Rectal smooth muscle tissue (tissue), 1 donor: ENCODE measurements around the gene ANXA4.
A peak's percentile ranks its signal among the peaks of the same experiment; 100 is the strongest.
"Not testable (repeated sequence)": the region's sequence is repeated elsewhere in the genome, so short reads cannot be mapped to it uniquely, and the experiment has no call there.

ENCODE experiments used
- H3K27ac ChIP-seq: one replicate; pipeline ENCODE4 v1.7.0; 2013; ENCODE audit warnings: low read depth, low read length, inconsistent platforms
- H3K27me3 ChIP-seq: one replicate; pipeline ENCODE4 v1.7.0; 2013; ENCODE audit warnings: low read length; ENCODE audit not compliant: control insufficient read depth, insufficient read depth
- H3K36me3 ChIP-seq: one replicate; pipeline ENCODE4 v1.7.0; 2013; ENCODE audit warnings: low read length; ENCODE audit not compliant: control insufficient read depth, insufficient read depth
- H3K4me1 ChIP-seq: one replicate; pipeline ENCODE4 v1.7.0; 2013; ENCODE audit warnings: low read length; ENCODE audit not compliant: control insufficient read depth, insufficient read depth
- H3K4me3 ChIP-seq: one replicate; pipeline ENCODE4 v1.7.0; 2013; ENCODE audit warnings: low read length
- H3K9ac ChIP-seq: one replicate; pipeline ENCODE4 v1.7.0; 2013; ENCODE audit warnings: low read length

ANXA4 gene

DNA sequence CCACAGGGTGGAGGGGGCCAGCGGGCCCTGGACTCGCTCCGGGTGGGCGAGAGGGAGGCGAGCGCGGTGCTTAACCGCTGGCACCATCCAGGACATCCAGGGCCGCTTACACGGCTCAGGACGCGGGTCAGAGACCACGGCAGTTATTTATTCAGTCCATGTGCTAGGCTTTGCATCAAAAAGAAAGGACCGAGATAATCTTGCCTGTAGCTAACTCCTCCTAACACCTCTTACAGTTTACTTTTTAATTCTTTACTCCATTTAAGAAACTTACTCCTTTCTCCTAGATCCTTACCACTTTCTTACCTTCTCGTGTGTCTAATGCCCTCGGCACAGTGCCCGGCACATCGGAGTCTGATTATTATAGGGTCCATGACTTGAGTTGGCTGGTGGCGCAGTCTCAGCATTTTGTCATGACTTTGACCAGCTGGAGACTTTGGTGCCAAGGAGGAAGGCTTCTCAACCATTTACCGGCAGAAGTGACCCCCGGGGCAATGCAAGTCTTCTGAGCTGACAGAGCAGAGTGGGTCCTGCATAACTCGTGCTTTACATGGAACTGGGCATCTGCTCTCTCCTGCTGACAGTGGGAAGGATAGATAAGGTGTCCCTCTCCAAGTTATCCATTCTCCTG, 503 bp downstream of the ANXA4 start:
- H3K4me1 ChIP-seq: peaks cover 3% of the 10 kb centered on the region
- H3K27ac ChIP-seq: peak overlapping the region; percentile 92
- peak overlapping the region; percentile 45 for H3K9ac ChIP-seq
- no peaks in the 10 kb centered on the region for H3K27me3 ChIP-seq
- H3K4me3 ChIP-seq: peak overlapping the region; percentile 92
- H3K36me3 ChIP-seq: no peaks in the 10 kb centered on the region

DNA sequence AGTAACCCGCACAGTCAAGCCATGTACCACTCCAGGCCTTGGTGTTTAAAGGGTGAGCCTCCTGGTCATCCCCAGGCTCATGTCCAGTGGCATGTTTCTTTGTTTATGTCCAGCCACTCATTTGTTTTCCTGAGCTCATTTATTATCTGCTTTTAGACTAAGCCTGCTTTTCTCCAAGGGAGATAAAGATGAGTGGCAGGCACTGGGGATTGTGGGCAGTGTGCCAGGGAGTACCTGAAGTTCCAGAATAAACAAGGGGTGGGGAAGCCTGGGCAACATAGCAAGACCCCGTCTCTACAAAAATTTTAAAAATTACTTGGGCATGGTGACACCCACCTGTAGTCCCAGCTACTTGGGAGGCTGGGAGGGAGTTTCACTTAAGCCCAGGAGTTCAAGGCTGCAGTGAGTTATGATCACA, 1.9 kb downstream of the ANXA4 start:
- Histone ChIP-seq H3K9ac (no peak overlapping the region), H3K4me1 (peaks cover 3% of the 10 kb centered on the region), H3K36me3 (no peaks in the 10 kb centered on the region), H3K27me3 (no peaks in the 10 kb centered on the region), H3K4me3 (no peak overlapping the region), H3K27ac (no peak overlapping the region)

DNA sequence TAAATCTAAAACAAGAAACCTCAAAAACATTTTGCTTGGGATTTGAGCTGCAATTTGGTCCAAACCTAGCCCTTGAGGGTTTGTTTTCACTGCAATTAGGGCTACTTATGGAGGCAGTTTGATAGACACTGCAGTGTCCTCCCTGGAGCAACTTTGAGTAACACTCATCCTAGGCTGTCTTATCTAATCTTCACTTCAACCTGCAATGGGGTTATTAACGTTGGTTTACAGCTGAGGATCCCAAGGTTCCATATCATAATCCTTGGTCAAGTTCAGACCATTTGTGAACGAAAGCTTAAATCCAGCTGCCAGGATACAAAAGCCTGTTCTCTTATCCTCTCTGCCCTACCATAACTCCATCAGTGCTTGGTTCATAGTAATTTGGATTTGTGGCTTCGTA, 2.5 kb downstream of the ANXA4 start:
- Histone ChIP-seq H3K27me3 (no peaks in the 10 kb centered on the region), H3K4me1 (peaks cover 3% of the 10 kb centered on the region), H3K36me3 (no peaks in the 10 kb centered on the region), H3K27ac (no peak overlapping the region), H3K9ac (no peak overlapping the region), H3K4me3 (no peak overlapping the region)

- Histone ChIP-seq H3K4me3 (no peak overlapping the region), H3K36me3 (no peaks in the 10 kb centered on the region), H3K27ac (no peak overlapping the region), H3K4me1 (peaks cover 3% of the 10 kb centered on the region), H3K9ac (no peak overlapping the region), H3K27me3 (no peaks in the 10 kb centered on the region)
Measured at GRCh38 chr2:69745035-69745434, 3.1 kb downstream of the ANXA4 start.

DNA sequence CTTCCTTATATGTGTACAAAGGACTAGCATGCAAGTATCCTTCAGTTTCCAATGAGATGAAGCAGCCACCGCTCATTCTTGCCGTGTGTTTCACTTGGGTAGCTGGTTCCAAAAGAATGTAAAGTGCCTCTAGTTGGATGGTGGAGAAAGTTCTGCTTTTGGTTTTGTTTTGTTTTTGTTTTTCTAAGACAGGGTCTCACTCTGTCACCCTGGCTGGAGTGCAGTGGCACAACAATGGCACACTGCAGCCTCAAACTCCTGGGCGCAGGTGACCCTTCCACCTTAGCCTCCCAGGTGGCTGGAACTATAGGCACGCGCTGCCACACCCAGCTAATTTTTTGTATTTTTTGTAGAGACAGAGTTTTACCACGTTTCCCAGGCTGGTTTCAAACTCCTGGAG, 8.3 kb downstream of the ANXA4 start:
- Histone ChIP-seq H3K36me3 (no peaks in the 10 kb centered on the region), H3K27me3 (no peaks in the 10 kb centered on the region), H3K4me1 (no peaks in the 10 kb centered on the region), H3K27ac (no peak overlapping the region), H3K9ac (no peak overlapping the region), H3K4me3 (no peak overlapping the region)

DNA sequence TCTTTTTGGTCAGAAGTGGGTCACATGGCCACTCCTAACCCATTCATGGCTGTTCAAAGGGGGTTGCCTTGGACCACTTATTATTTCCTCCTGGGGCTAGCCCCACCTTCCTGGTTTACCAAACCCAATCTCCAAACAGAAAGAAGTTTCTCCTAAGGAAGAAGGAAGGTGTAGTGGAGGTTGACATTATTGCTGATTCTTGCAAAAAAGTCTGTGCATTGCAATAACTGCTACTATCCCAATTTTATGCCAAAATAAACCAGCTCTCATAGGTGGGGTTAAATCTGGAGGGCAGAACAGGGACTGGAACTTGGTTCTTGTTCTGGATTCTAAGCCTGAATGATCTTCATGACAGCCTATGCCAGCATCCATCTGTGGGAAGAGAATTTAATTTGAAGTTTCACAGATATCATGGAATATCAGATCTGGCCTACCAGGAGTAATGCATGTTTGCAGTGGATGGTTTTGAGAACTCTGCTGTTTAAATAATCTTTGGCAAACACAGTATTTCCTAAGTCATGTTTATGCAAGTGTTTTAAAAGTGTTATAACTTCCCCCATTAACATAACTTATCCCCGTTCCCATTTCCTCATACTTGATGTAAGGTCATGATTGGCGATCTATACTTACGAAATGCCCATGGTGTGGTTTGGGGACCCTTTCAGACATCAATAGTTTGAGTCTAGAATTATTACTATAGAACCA, 11.9 kb downstream of the ANXA4 start:
- H3K27me3 ChIP-seq: no peaks in the 10 kb centered on the region
- no peaks in the 10 kb centered on the region for H3K36me3 ChIP-seq
- no peak overlapping the region for H3K27ac ChIP-seq
- H3K4me3 ChIP-seq: no peak overlapping the region
- no peak overlapping the region for H3K9ac ChIP-seq
- H3K4me1 ChIP-seq: no peaks in the 10 kb centered on the region

DNA sequence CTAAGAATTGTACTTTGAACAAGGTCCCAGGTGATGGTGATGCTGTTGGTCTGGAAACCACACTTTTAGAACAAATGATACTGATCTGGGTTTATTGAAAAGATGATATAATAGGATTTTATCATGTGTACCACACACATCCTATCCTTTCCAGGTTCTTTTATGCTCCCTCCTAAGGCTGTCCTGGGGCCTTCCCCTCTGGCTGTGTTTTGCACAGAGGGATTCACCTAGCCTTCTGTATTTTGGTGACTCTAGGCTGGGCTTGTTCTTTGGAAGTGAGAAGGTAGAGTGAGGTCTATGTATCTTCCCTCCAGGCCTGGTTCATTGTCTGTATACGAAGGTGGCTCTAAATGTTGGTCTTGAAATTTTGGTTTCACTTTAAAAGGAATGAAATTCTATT, 12.7 kb downstream of the ANXA4 start:
- Histone ChIP-seq H3K9ac (no peak overlapping the region), H3K36me3 (no peaks in the 10 kb centered on the region), H3K27ac (peak overlapping the region; percentile 75), H3K4me3 (no peak overlapping the region), H3K27me3 (no peaks in the 10 kb centered on the region), H3K4me1 (no peaks in the 10 kb centered on the region)

DNA sequence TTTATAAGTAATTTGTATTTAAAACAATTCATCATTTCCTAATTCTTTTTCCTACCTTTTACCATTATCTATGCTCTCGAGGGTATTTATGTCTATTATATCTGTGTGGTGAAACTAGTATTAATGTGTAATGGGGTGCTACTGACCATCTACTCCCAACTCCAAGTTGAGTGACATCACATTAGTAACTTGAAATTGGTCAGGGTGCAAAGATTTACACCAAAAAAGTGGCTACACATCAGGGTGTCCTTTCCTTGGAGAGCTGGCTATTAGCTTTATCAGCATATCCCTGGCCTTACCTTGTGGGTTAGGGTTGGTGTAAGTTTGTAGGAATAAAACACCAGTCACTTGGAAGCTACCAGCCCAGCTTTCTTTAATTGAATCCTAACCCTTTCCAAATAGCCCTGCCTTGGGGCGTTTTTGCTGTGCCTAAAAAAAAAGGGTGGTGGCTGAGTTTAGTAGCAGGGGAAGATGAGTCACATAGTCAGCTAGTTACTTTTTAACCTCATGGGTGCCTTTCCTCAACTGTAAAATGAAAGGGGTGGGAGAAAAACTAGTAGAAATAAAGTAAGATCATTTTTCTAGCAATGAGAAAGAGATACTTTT, 14.0 kb downstream of the ANXA4 start:
- Histone ChIP-seq H3K36me3 (no peaks in the 10 kb centered on the region), H3K27me3 (no peaks in the 10 kb centered on the region), H3K4me1 (no peaks in the 10 kb centered on the region), H3K27ac (no peak overlapping the region), H3K4me3 (no peak overlapping the region), H3K9ac (no peak overlapping the region)

DNA sequence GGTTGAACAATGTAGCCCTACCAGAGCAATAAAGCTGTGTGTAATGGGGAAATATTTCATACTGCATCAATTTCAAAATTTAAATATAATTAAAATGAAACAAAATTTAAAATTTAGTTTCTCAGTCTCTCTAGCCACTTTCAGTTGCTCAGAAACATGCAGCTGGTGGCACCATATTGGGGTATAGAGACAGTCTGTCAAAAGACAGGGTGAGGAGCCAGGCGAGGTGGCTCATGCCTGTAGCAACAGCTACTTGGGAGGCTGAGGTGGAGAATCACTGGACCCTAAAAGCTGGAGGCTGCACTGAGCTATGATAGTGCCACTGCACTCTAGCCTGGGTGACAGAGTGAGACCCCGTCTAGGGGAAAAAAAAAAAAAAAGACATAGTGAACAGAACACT, 20.1 kb downstream of the ANXA4 start:
- H3K4me3 ChIP-seq: no peak overlapping the region
- no peak overlapping the region for H3K9ac ChIP-seq
- no peaks in the 10 kb centered on the region for H3K27me3 ChIP-seq
- H3K36me3 ChIP-seq: no peaks in the 10 kb centered on the region
- H3K27ac ChIP-seq: no peak overlapping the region
- no peaks in the 10 kb centered on the region for H3K4me1 ChIP-seq

DNA sequence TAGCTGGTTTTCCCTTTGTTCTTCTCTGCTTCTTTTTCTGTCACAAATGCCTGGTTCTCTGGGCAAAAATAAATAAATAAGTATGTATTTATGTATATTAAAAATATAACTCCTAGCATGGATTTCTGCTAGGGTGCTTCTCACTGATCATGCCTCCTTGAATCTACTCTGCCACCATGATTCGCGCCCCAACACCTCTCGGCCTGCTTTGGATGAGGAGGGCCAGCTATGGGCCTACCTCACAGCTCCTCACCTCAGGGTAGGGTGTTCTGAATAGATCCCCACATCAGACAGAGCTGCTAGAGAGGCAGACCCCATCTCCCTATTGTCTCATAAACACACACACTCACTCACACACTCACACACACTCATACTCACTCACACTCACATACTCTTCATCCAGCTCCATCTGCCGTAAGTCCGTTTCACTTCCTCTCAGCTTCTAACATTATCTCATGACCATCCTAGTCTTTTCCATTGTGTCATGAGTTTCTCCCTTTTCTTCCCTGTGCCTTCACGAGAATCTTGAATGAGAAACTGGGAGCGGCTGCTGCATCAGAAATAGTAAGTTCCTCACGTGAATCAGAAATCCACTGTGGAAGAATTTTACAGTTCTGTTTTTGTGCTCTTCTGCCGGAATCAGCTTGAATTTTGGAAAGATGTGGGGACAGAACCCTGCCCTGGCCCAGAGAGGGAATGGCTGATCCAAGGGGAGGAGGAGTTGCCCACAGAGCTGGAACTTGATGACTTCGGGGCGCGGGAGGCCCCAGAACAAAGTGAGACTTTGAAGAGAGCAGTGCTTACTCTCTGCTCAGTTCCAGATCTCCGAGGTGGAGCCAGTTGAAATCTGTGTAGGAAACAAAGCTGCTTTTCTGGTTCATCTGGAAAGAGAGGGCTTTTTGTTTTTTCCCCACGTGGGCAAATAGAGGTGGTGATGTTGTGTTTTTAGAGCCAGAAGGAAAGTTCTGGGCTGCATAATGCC, 20.9 kb downstream of the ANXA4 start:
- Histone ChIP-seq H3K4me3 (no peak overlapping the region), H3K27ac (peak overlapping the region; percentile 50), H3K9ac (no peak overlapping the region), H3K36me3 (no peaks in the 10 kb centered on the region), H3K27me3 (no peaks in the 10 kb centered on the region), H3K4me1 (no peaks in the 10 kb centered on the region)

GRCh38 chr2:69763831-69764230, 21.9 kb downstream of the ANXA4 start:
- H3K4me3 ChIP-seq, H3K36me3 ChIP-seq, H3K4me1 ChIP-seq, H3K27me3 ChIP-seq, H3K9ac ChIP-seq, H3K27ac ChIP-seq: not testable (repeated sequence)
